Heart left ventricle (tissue), 13 donors: ENCODE results near the gene TPH2.

Experiments used
- CTCF ChIP-seq, 12 donors: fragments of 200-600 bp; sonication (generic) in 4 of 12; IDR thresholded peaks; one replicate each; pipeline versions ENCODE4 v1.5.0 to v1.8.0; 2018 to 2022; ENCODE audit warnings: antibody characterized with exemption in 12 of 12, mild to moderate bottlenecking in 5 of 12
- POLR2A ChIP-seq, 2 donors: fragments of 450-650 bp; IDR thresholded peaks; one replicate each; pipeline ENCODE4 v1.6.1; 2017; ENCODE audit warnings: antibody characterized with exemption in 2 of 2, mild to moderate bottlenecking in 2 of 2, moderate library complexity in 2 of 2
- donor health status: ischemic (EF 13 %, LVEDD 7.1; RV severe dilation, severe dysfunction).
- donor health status: DM: no; HTN: yes; CAD: no.
- donor health status: DM: no; HTN: no; CAD: no.
- donor health status: ischemic (EF 25% LVEDD 6.9; RV normal size, moderate dysfunction).
- donor health status: ischemic (EF 25% LVEDD 5.7; RV mildly dilated, moderate dysfunction).
- donor health status: ischemic (EF 35%, LVEDD 5.7; RV mildly dilated, moderate dysfunction).
- donor health status: nonischemic (EF 11% LVEDD 7.7; RV severe dilation, severe dysfunction).
- donor health status: DM: yes; HTN: yes; CAD: no.
- donor health status: PGD.
- donor health status: ischemic (EF 29% LVEDD 5.4; RV normal size, mild dysfunction).
- donor health status: nonischemic (EF 23%, LVEDD 6.1; RV moderate dilation, normal function).

GRCh38 chr12:72074065-72074464 is 135.4 kb downstream of the TPH2 start:
- TF ChIP-seq CTCF (IDR thresholded peaks at IDR 0.05) (no peak), POLR2A (IDR thresholded peaks at IDR 0.05) (no peak)
